DMS79 (cell line): Measurements from ENCODE around the gene DISP3.

Experiments
- DNase-seq: peaks from one replicate; lab custom pipeline; 2025; lab: John Stamatoyannopoulos, UW

Gene DISP3

DNA sequence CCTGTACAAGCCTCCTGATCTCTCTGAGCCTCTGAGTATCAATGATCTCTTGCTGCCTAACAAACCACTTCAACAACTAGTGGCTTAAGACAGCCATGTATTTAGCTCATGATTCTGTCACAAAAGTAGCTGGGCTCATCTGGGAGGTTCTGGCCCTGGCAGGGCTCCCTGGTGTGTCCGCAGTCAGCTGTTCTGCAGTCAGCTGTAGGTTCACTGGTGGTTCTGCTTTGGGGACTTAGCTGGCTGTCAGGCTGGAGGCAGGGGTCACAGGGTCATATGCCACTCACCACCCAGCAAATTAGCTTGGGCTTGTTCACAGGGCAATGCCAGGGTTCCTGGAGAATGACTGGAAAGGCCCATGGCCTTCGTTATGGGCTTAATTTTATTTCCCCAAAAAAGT, 64.8 kb downstream of the DISP3 start:
- no peak for DNase-seq

- DNase-seq: no peak
These were observed 67.5 kb downstream of the DISP3 start for GRCh38 chr1:11546456-11546855.

GRCh38 chr1:11550664-11551283, 71.8 kb downstream of the DISP3 start:
- no peak for DNase-seq

GRCh38 chr1:11558276-11558675, 79.3 kb downstream of the DISP3 start:
- no peak for DNase-seq

DNA sequence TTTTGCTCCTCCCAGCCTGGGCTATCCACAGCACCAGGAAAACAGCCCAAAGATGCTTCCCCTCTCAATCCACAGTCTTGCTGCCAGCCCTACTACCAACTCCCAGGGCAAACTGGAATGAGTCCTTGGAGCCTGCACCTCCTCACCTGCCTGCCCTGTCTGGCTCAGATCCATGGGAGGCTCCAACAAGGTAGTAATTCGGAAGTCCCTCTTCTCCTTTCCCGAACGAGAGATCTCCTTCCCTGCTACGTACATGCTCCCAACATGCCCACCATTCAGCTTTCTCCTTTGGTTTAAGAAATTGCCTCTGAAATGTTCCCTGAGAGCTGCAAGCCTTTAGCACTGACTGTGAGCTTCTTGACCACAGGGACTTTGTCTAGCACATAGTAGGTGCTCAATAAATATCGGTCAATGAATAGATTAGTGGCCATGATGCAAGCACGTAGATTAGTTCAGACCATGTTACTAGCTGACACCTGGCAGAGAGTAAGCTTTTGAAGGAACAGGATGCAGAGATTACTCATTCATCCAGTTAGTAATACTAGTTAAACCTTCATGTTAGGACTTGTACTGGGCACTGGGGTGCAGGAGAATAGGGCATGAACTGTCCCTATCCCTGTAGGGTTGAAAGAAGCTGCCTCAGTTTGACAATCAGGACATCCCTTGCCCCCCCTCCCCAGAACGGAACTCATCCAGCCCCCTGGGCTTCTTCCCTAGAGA, 80.1 kb downstream of the DISP3 start:
- DNase-seq: no peak

DNA sequence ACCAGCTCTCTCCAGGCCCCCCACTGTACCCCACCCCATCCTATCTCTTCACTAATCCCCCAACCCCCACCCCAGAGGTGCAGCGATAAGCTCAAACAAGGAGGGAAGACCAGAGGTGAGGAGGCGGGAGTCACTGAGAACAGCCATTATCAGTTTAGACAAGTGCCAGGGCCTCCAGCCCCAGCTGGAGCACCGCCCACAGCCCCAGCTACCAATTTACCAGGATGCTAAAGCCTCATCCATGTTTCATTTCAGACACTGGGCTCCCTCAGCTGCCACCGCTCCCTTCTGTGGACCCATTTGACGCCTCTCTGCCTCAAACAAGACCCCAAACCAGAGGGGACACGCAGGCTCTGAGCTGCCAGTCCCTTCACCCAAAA, 80.6 kb downstream of the DISP3 start:
- no peak for DNase-seq

DNA sequence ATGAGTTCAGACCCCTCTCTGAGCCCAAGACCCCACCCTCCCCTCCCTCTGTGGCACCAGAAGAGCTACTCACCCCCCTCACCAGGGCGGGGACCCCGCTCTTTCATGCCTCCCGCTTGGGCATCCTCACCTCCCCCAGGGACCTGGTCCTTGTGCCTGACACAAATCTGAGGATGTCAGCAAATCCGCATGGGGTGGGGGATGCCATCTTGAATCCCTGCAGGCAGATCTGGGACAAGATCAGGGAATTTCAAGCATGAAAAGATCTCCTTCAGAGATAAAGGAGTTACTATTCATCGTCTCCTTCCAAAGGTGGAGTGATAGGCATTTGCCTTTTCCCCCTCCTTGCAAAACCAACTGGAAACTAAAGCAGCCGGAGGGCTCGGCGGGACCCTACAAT, 81.1 kb downstream of the DISP3 start:
- DNase-seq: no peak

DNA sequence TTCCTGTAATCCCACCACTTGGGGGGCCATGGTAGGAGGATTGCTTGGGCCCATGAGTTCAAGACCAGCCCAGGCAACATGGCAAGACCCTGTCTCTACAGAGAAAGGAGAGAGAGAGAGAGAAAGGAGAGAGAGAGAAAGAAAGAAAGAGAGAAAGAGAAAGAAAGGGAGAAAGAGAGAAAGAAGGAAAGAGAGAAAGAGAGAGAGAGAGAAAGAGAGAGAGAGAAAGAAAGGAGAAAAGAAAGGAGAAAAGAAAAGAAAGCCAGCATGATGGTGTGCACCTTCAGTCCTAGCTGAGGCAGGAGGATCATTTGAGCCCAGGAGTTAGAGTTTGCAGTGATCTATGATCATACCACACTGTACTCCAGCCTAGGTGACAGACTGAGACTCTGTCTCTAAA, 82.8 kb downstream of the DISP3 start:
- no peak for DNase-seq

DNA sequence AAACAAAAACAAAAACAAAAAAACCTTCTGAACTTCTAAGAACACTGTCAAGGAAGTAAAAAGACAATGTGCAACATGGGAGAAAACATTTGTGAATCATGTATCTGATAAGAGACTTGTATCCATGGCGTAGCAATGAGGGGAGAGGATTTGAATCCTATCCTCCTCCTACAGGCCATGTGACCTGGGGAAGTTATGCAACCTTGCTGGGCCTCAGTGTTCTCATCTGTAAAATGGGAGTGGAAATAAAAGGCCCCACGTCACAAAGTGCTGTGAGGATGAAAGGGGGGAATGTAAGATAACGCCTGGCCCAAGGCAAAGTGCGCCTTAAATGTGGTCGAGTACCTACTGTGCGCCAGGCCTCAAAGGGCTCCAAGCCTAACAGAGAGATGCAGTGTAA, 83.7 kb downstream of the DISP3 start:
- DNase-seq: no peak

GRCh38 chr1:11563560-11564069, 84.7 kb downstream of the DISP3 start:
- peak; percentile 99 for DNase-seq

DNA sequence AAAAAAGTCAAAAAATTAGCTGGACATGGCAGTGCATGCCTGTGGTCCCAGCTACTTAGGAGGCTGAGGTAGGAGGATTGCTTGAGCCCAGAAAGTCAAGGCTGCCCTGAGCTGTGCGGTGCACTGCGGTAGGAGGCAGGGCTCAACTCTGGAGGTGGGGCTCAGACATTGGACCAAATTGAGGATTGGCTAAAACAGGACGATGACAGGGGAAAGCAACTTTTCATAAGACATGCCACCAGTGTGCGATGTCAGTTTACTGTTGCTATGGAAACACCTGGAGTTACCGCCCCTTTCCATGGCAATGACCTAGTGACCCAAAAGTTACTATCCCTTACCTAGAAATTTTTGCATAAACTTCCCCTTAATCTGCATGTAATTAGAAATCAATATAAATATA, 85.3 kb downstream of the DISP3 start:
- peak; percentile 25 for DNase-seq

DNA sequence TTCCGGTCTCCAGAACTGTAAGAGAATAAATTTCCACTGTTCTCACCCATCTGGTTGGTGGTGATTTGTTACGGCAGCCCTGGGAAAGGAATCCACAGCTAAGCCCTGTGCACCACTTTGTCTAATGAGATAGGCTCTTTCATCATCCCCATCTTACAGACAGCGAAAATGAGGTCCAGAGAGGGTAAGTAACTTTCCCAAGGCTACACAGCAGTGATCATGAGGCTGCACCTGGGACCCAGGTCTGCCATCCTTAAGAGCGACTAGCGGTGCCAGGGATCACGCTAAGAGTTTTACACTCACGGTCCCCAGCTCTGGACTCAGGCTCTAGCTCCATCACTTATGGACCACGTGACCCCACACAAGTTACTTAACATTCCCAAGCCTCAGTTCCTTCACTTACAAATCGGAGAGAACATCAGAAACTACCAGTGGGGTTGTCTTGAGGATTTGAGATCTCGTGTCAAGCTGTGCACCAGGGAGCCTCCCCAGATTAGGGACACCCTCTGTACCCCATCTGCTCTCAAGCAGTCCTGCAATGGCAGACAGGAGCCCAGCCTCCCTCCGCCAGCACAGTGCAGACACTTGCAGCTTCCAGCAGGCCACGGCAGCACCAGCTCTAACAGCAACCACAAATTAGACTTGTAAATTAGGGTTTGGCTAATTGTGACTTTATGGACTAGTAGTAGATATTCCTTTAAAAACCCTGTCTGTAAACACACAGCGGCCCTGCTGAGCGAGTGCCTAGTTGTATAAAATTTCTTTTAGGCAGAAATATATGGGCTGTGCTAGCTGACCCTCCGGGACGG, 87.3 kb downstream of the DISP3 start:
- DNase-seq: no peak

DNA sequence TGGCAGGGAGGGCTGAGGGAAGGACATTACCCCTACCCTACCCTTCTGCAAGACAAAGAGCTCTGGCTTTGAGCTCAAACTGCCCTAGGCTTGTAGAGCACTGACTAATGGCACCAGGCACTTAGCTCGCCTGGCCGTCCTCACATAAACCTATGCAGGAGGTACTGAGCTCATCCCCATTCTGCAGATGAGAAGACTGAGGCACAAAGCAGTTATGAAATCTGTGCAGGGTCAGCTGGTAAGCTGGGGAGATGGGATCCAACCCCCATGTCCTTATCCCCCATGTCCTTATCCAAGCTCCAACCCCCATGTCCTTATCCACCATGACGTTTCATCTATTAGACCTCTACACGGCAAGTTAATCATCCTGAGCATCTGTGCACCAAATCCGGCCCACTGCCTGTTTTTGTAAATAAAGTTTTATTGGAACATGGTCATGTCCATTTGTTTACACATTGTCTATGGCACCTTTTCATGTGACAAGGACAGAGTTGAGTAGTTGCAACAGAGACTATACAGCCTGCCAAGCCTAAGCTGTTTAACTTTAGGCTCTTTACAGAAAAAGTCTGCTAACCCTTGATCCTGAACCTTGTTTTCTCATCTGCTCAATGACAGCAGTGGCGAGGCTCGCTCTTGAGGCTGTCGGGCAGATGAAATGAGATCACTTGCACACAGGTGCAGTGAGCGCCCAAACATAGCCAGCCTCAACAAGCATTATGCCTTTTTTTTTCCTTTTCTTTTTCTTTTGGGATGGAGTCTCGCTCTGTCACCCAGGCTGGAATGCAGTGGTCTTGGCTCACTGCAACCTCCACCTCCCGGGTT, 88.5 kb downstream of the DISP3 start:
- no peak for DNase-seq

DNA sequence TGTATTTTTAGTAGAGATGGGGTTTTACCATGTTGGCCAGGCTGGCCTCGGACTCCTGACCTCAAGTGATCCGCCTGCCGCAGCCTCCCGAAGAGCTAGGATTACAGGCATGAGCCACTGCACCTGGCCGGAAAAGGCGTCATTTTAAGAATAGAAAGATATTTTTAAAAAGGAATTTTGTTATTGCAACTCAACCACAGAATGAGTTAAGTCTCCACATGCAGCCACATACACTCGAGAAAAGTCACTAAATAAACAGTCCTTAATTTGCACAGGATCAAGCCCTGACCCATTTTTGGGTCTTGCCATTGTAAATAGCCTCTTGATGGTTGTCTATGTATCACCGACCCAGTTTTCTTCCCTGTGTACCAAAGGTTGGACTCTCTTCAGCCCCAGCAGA, 89.7 kb downstream of the DISP3 start:
- no peak for DNase-seq

- peak; percentile 13 for DNase-seq
These were observed 90.6 kb downstream of the DISP3 start for GRCh38 chr1:11569551-11569950.

DNA sequence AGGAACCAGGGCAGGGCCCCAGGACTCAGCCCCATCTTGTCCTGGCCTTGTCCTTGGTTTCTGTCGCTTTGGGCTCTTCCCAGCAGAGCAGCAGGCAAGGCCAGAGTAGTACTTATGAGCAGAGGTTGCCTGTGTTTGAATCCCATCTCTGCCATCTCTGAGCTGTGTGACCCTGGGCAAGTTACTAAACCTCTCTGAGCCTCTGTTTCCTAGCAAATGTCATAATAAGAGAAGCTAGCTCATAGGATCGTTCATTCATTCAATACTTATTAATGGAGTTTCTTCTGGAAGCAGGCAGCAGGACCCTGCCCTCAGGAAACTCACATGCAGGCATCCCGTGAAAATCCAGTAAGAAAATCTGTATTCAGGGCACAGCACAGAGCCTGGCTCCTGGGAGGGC, 91.0 kb downstream of the DISP3 start:
- no peak for DNase-seq

GRCh38 chr1:11570821-11571380, 91.9 kb downstream of the DISP3 start:
- DNase-seq: no peak

GRCh38 chr1:11571906-11572616, 93.1 kb downstream of the DISP3 start:
- no peak for DNase-seq

DNA sequence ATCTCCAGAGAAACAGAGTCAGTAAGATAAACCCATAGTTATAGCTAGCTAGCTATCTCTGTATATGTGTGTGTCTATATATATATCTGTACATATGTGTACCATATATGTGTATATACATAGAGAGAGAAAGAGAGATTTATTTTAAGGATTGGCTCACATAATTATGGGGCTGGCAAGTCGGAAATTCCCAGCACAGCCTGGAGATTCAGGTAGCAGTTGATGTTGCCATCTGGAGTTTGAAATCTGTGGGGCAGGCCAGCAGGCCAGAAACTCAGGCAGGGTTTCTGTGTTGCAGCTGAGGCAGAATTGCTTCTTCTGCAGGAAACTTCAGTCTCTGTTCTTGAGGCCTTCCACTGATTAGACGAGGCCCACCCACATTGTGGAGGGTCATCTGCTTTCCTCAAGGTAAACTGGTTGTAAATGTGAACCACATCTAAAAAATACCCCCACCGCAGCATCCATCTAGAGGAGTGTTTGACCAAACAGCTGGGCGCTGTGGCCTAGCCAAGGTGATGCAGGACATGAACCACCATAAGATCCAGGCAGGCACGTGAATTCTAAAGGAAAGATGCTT, 94.2 kb downstream of the DISP3 start:
- no peak for DNase-seq

DNA sequence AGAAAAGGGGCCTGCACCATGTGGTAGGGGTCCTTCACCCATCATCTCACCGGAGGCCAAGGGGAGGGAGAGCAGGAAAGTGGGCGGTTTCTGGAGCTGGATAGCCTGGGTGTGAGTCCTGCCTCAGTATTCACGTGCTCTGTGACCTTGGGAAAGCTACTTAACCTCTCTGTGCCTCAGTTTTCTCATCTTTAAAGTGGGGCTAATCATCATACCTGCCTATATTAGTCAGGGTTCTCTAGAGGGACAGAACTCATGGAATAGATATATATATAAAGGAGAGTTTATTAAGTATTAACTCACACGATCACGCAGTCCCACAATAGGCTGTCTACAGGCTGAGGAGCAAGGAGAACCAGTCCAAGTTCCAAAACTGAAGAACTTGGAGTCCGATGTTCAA, 96.6 kb downstream of the DISP3 start:
- DNase-seq: no peak
